Activated CD4-positive, alpha-beta T cell treated with anti-CD3 and anti-CD28 coated beads, Interleukin-2, Interleukin-6, amounts not matched to agents 100 ng/mL and 50 ng/mL, durations not matched to agents 16 hours and 8 hours (primary cell): ENCODE measurements around the gene GLCCI1.
A peak's percentile ranks its signal among the peaks of the same experiment; 100 is the strongest.

ENCODE experiments used
- DNase-seq: peaks from one replicate; pipeline ENCODE4 v3.0.0-alpha.2; 2020

GLCCI1 gene

DNA sequence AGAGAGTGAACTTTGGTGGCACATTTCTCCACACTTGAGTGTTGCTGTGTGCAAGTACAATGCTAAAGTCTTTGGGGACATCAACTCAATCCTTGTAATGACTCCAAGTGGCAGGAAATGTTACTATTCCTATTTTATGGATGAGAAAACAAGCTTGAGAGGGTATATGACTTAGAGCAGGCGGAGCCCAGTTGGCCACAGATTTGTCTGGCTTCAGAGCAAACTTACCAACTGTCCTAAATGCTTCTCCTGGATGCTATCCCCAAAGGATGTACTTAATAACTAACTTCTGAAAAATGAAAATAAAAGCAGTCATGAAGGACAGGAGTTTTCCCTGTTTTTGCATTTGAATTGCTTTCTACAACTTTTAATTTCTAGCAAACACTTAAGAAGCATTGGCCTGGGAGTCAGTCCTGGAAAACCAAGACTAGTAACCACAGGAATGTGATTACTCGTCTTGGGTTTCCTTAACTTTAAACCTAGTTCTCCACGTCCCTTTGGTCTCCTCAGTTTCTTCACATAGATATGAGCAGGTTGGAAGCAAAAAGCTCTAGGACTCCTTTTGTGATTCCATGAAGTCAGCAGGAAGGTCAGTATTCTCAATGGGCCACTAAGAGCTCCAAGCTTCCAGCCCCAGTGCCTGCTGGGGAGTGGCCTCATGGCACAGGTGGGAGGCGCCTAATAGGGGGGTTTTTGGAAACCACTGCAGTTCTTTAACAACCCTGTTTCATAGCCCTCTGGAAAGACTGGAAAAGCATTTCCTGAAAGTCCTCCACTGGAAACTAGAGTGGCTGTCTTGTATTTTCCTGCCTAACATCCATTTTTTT is 140.8 kb downstream of the GLCCI1 start:
- DNase-seq, result no peak

DNA sequence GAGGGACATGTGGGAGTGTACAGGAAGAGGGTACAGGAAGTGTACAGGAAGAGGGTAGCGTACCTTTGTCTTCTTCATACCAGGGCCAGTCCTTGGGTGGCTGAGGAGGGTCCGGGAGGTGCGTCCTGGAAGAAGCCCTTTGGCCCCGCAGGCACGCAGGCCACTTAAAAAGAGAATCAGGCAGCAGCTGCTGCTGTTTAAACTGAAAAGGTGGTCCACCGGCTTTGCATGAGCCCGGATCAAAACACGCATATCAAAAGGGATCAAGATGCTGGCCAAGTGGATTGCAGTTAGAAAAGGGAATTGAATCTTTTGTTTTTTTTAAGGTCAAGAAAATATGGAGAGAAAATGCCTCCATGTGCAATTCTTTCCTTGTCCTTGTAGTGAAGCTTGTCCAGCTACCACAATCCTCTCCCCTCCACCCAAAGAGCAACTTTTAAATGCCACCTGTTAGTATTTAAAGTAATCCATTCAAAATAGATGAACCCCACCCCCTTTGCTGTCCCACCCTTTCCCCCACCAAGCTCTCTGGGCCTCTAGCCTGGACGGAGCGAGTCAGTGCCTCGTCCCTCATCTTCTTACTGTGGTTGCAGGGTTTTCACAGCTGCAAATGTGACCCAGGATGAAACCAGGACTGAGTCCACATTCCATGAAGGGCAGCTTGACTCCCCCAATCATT is 142.8 kb downstream of the GLCCI1 start:
- no peak for DNase-seq

DNA sequence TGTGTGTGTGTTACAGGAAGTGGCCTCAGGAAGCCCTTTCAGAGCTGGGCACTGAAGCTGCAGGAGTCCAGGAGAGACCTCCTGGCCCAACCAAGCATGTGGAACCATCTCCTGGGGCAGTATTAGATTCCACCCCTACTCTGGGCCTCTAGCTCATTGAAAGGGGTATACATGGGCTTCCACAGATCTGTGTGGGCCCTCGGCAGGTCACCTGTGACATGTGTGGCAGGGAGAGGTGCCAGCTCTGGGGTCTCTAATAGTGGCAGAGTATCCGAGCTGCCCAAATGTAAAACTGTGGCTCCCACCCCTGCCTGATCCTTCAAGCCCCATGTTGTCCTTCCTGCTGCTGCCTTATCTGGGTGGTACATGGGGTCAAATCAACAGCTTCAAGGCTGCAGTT is 144.1 kb downstream of the GLCCI1 start:
- DNase-seq, result no peak

DNA sequence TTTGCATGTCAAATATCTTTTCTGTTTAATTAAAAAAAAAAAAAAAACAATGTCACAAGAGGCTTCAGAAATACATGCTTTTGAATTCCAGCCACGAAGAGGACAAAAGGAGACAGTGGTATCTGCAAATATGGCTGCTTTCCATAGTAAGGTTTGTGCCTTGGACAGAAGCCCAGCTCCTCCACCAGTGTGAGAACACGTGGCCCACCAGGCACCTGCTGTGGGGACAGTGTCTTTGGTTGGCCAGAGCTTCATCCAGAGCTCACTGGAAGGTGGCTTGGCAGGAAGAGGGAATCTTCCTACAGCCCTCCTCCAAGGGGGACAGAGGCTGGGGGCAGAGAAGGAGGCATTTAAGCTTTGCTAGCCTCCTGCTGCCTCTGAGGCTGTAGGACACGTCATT is 144.6 kb downstream of the GLCCI1 start:
- DNase-seq, result no peak

DNA sequence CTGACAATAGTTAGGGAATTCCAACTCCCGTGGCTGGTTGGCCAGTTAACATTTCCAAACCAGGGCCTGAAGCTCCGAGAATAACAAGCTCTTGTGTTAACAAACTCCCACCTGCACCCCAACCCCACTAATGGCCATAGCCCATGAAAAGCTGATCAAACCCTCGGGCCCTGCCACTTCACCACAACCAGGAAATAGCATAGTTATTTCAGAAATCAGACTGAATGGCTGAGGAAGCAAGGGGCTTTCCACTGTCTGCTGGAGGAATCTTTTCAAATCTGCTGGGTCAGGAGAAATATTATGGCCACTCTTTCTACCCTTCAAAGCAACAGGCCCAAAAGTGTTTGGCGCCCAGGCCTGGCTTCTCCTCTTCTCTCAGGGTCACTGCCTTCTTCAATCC is 145.6 kb downstream of the GLCCI1 start:
- peak; percentile 50 for DNase-seq

DNA sequence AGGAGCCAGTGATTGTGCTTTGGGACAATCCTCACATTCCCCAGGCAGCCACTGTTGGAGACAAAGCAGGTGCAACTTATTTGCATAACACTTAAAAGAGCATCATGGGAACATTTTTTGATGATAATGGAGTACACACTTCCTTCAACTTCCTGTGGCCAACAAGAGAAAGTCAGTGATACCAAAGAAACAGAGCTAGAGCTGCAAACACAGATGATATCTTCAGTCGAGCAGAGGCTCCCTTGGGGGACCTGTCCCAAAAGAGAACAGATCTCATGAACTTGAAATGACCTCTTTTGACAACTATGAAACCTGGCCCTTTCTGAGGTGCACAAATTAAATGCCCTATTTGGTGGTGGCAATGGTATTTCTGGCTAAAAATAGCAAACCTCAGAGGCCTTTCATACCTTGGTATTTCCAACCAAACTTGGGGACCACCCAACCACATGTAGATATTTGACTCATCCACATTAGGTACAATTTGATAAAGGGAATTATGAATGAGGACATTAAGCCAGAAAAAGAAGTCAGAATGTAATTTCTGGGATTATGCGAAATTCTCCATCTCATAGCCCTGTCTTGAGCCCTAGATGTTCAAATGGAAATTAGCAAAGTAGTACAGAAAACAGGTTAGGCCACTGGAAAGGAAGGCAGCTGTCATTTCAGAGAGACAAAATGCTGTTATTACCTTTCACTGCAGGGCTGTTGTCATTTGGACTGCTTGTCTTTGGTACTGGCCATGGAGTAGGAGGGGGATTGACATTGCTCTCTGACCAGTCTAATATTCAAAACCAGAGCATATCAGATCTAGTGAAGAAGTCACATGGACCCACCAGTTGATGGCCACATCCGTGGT is 147.2 kb downstream of the GLCCI1 start:
- DNase-seq, result no peak

DNA sequence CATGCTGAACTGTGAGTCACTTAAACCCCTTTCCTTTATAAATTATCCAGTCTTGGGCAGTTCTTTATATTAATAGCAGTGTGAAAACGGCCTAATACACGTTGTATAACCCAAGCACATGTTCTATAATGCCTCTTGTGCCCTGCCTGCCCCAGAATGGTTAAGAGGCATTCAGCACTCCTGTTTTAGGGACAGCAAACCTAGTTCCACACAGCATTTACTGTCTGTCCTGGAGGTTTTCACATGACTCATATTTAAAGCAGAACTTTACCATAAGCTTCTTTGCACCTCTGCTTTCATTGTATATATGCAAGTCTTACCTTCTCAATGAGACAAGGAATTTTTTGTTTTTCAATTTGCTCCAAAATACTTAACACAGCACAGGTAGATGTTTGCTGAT is 148.6 kb downstream of the GLCCI1 start:
- DNase-seq, result no peak

DNA sequence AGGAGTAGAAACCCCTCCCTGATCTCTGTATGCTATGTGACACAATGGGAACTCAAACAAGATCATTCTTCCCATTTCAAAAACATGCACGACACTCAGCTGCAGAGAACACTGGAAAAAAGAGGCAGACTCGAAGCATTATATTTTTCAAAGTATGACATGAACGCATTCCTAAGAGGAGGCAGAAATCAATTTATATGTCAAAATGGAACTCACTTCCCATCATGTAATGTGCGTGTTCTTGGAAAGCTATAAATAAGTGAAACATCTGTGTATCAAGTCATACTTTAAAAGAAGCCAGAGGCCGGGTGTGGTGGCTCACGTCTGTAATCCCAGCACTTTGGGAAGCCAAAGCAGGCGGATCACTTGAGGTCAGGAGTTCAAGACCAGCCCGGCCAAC is 150.7 kb downstream of the GLCCI1 start:
- DNase-seq, result no peak

DNA sequence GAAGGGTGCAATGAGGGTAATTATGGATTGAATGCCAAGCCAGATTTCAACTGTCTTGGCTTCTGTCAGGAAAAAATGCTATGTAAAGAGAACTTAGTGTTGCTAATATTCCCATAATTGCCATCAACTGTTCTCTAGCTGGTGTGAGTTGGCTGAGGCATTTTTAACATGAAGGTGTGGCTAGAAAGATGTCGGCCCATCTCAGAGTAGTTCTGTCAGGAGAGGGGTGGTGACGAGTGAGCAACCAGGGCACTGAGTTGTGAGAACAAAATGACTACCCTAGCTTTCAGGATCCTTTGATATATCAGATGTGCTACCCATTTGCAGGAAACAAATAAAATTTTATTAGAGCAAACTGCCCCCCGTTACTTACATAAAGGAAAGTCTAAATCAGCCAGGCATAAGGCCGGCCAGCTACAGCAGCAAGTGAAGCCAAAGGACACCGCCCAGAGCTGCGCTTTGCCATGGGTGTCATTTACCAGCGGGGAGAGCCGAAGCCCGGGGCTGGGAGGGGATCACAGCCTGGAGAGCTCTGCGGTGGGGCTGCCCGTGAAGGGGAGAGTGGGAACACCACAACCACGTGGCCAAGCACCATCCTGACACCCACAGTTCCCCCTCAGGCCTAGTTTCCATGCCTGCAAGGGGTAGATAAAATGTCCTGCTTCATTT is 151.9 kb downstream of the GLCCI1 start:
- DNase-seq, result no peak

DNA sequence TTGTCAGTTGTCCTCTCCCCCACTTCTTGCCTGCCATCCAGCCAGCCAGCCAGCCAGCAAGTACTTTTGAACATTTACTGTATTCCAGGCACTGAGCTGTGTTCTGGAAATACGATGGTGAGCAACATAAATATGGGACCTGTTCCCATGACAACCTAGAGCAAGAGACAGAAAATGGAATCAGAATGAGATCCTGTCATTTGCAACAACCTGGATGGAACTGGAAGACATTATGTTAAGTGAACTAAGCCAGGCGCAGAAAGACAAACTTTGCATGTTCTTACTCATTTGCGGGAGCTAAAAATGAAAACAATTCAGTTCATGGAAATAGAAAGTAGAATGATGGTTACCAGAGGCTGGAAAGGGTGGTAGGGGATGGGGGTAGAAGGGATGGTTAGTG is 152.6 kb downstream of the GLCCI1 start:
- peak; percentile 29 for DNase-seq

DNA sequence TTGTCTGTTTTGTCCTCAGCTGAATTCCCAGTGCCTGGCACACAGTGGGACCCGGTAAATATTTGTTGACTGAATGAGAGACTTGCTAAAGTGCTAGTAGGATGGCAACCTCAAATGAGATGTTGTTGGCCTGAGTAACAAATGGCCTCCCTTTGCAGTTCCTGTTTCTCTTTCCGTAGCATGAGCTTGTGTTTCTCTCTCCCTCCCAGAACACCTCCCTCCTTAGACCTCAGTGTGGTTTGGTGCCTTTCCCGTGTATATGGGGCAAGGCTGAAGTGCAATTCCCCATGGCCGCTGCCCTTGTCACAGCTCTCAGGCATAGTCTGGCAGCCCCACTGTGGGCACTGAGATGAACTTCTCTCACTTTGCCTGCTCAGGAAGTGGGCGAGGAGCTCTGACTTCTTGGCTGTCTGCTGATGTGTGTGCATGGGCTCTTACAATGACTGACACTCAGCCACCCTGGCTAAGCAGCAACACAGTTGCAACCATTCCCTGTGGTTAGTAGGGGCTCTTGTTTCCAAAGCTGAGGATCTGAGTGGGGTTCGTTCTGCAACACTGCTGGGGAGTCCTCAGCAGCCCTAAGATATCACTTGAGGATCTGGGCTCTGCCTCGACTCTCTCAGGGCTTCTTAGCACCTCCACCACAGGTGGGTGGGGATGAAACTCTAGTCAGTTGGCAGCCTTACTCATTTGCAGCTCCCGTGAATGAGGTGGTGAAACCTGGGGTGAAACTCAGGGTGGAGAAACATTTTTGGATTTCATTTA is 157.3 kb downstream of the GLCCI1 start:
- DNase-seq, result peak; percentile 92

DNA sequence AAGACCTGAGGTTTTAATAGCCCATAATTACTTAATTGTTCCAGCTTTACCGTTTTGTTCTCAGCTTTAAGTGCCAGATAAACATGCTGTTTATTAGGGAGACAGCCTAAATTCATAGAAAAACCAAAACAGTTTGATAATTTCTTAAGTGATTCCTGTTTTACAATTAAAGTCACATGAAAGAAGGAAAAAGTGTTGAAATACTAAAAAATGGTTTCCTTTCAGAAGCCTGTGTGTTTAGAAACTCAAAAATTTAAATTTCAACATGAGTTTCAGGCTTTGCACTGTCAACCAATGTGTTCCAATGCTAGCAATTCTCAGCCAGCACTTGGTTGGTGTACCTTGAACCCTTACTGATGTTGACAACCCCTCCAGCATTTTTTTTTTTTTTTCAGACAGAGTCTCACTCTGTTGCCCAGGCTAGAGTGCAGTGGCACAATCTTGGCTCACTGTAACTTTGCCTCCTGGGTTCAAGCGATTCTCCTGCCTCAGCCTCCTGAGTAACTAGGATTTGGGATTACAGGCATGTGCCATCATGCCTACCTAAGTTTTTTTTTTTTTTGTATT is 158.1 kb downstream of the GLCCI1 start:
- DNase-seq, result no peak

DNA sequence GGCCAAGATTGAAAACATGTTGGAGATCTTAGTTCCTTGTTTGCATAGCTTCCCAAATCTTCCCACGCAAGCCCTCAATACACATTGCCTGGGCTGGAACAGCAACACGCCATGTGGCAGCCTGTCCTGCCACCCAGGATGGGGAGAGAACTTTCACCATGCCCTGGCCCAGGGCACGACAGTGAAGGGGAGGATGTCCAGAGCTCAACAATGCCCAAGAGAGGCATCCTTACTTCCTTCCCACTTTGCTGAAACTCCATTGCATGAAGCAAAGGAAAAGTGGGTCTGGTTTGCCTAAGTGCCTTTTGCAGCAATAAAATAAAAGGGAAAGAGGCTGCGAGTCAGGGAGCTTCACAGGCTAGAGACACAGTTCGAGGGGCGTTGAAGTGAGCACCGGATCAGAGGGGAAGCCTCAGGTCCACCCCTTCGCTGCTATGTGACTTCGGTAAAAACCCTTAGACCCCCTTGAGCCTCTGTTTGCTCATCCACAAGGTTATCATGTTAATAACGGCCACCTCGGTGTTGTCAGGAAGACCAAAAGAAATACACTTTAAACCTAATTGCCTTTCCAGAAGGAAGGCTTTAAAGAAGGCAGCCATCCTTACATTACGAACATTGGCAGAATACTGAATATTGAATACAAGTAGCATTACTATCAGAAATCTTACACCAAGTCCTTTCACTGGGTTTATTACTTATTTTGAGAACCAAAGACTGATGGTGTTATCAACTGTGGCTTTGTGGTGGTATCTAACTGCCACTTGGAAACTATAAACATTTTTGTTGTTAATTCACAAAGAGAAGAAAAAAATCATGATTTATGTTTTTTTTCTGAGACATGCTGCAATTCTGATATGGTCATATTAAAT is 160.1 kb downstream of the GLCCI1 start:
- peak; percentile 60 for DNase-seq

DNA sequence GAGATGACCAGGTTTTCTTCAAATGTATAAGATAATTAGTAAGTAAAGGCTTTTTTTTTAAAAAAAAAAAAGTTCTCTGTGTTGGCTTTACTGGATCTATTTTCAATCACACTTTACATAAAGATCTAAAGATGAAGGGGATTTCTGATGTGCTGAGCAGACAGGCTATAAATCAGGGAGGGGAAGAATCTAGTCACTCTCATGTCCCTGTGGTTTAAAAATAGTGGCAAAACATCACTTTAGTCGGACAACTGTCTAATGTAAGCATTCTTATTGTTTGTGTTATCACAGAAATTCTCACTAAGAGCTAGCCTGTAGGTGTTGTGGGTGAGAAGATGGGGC is 160.7 kb downstream of the GLCCI1 start:
- DNase-seq, result peak; percentile 58

DNA sequence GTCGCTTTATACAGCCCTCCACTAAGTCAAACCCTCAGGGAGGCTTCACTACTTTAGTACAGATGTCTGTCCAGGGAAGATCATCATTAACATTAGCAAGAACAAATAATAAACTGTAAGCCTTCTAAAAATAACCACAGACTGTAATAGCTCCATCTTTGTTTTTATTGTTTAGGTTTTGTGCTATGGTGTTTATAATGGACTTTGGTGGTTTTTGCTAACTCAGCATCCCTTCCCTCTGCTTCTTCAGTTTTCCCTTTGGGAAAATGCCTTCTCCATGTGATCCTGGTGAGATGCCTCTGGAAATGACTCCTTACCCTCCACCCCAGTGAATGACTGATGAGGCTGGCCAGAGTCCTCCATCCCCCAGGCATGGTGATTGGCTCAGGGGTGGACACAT is 162.1 kb downstream of the GLCCI1 start:
- DNase-seq, result no peak

DNA sequence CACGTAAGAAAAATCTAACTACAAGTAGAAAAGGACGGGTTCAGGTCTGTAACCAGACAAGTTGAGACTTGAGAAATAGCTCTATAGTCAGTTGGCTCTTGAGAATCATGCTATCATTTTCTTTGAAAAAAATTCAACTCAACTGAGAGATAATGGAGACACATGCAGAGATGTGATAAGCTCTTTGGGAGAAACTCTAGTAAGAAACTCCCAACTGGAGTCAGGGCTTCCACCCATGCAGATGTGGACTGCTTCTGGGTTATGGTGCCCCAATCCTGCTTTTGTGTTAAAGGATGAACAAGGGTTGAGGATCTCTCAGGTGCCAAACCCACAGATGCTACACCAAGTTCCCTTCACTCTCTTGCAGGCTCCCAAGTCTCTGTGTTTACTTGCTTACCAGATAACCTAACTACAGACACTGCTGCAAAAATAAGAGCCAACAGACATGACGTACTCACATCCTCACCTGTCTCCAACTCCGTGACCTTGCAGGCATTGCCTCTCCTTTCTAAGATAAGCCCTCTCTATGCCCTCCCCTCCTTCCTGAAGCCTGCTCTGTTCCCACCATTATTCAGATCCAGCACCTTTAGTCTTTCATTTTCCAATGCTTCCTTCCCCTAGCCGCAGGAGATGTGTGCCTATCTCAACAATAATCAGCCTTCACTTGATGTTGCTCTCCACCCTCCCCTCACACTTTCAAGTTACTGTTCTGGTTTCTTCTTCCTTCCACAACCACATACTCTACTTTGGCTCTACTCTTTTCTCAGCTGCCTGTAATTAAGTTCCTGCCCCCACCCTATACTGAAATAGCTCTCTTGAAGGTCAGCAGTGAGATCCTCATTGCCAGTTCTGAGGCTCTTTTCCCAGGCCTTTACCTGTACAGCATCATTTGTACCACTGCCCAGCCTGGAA is 163.4 kb downstream of the GLCCI1 start:
- DNase-seq, result peak; percentile 48

DNA sequence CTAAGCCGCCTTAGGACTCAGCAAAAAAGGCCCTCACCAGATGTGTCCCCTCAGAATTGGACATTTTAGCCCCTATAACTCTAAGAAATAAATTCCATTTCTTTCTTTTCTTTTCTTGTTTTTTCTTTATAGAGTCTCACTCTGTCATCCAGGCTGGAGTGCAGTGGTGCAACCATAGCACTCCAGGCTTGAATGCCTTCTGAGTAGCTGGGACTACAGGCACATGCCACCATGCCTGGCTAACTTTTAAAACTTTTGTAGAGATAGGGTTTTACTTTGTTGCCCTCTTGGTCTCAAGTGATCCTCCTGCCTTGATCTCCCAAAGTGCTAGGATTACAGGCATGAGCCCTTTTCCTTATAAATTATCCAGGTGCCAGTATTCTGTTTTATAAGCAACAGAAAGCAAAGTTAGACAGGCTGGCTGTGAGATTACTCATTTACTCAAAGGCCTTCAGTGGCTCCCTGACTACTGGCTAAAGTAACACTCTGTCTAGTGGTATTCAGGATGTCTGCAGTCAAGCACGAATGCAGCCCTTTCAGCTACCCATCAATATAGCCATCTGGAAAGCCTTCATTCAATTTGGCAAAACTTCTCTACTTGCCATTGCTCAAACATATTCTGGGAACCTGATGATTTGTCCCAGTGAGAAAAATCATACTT is 164.7 kb downstream of the GLCCI1 start:
- DNase-seq, result no peak

DNA sequence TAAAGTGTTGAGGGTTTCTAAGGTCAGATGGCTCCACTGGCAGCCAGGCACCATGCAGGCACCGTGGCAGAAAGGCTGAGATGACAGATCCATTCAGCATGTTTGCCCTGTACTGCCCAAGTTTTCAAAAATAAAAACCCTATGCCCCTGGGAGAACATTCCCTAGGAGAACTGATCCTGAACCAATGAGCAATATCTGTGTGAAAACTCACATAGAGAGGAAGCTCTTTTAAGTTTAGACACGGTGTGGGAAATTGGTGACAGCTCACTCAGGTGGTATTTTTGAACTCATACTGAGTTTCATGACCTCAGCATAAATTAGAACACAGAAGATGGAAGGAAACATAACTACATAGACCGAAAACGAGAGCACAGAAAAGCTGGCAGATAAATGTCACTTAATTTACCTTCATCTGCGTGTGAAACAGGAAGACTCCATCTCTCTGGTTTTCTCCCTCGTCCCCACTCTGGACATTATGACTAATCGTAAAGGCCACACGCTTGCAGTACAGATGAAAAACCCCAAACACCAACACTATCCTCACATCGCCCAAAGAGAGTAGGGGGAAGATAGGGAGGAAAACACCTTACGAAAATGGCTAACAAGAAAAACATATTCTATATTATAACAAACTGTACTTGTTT is 165.6 kb downstream of the GLCCI1 start:
- peak; percentile 85 for DNase-seq

DNA sequence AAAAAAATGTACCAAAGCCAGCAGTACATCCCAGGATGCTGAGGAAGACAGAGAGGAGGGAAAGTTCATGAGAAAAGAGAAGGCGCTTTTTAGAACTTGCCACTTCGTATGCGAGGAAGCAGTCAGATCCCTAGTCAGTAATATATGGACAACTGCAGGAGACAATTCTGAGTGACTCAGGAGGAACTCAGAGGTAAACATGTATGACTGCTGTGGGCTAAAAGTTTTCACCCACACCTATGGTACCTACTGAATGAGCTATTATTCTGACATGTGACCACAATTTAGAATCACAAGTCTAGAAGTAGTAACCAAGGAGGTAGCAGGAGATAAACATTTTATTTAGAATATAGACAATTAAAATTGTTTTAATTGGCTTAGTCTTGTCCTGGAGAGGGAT is 166.8 kb downstream of the GLCCI1 start:
- DNase-seq, result no peak
